Activated T-helper 1 cell treated with anti-CD3 and anti-CD28 coated beads, Interleukin-12 subunit alpha, Interleukin-12 subunit beta, Interleukin-2, Interleukin-4 antibody, amounts not matched to agents 30 ng/mL and 10 ng/mL and 1 ng/mL, durations not matched to agents 14 hours and 24 hours and 36 hours (primary cell): ENCODE data around the gene GABBR1. TPM values are rescaled to one million over a fixed set of nuclear protein-coding genes. Genes with fewer than 3 reads are reported as not detected.

Experiments used
- DNase-seq: peaks from one replicate; pipeline ENCODE4 v3.0.0; 2021; ENCODE audit warnings: low spot score
- H3K27ac Mint-ChIP-seq: one replicate; pipeline ENCODE4 v1.8.0; 2021; ENCODE audit warnings: mild to moderate bottlenecking, mixed read lengths
- H3K27me3 Mint-ChIP-seq: one replicate; pipeline ENCODE4 v1.8.0; 2022; ENCODE audit warnings: mild to moderate bottlenecking, moderate library complexity, mixed read lengths; ENCODE audit not compliant: insufficient read depth
- H3K36me3 Mint-ChIP-seq: one replicate; pipeline ENCODE4 v1.8.0; 2021; ENCODE audit warnings: low read depth, mixed read lengths
- H3K4me1 Mint-ChIP-seq: one replicate; pipeline ENCODE4 v1.8.0; 2021; ENCODE audit warnings: low read depth, mixed read lengths
- H3K4me3 Mint-ChIP-seq: one replicate; pipeline ENCODE4 v1.8.0; 2021; ENCODE audit warnings: mild to moderate bottlenecking, moderate library complexity, mixed read lengths
- H3K9me3 Mint-ChIP-seq: one replicate; pipeline ENCODE4 v1.8.0; 2021; ENCODE audit warnings: mixed read lengths
- intact Hi-C: fragments of 100-400 bp; cut with micrococcal nuclease; formaldehyde crosslinking; loops from one replicate; pipeline ENCODE4 v1.15.1; 2024
- total RNA-seq: library from RNA; stranded (reverse); gene quantifications from 2 replicates; pipeline ENCODE4 v1.2.3, GENCODE V29; 2022

GABBR1 gene
- total RNA-seq, 1 donor from 2014 or later = 22.6 TPM

GRCh38 chr6:29649701-29650673 is 17.0 kb upstream of the GABBR1 start:
- no peaks in the 10 kb centered on the region for H3K9me3 Mint-ChIP-seq
- peaks cover 20% of the 10 kb centered on the region for H3K4me1 Mint-ChIP-seq
- intact Hi-C loops = loop anchor here (1.0 to 2.0 kb wide), 8 partner anchors 9 to 634 kb away; partner anchors contain the start of gene POLR1H
- DNase-seq = peak; percentile 95
- H3K4me3 Mint-ChIP-seq = peak overlapping the region; percentile 89
- H3K27ac Mint-ChIP-seq = peak overlapping the region; percentile 98
- no peaks in the 10 kb centered on the region for H3K36me3 Mint-ChIP-seq
- H3K27me3 Mint-ChIP-seq = peaks cover 5% of the 10 kb centered on the region

- no peak overlapping the region for H3K27ac Mint-ChIP-seq
- no peaks in the 10 kb centered on the region for H3K9me3 Mint-ChIP-seq
- peaks cover 16% of the 10 kb centered on the region for H3K4me1 Mint-ChIP-seq
- H3K36me3 Mint-ChIP-seq = no peaks in the 10 kb centered on the region
- DNase-seq = no peak
- intact Hi-C loops = loop anchor here (2.0 kb wide), 1 partner anchor 49 kb away; no protein-coding TSS in a partner anchor
- H3K27me3 Mint-ChIP-seq = no peaks in the 10 kb centered on the region
- H3K4me3 Mint-ChIP-seq = no peak overlapping the region
Measured at GRCh38 chr6:29647927-29648642, 15.1 kb upstream of the GABBR1 start.

- intact Hi-C loops = loop anchor here (1.0 kb wide), 1 partner anchor 9 kb away; no protein-coding TSS in a partner anchor
- peaks cover 11% of the 10 kb centered on the region for H3K4me1 Mint-ChIP-seq
- H3K9me3 Mint-ChIP-seq = no peaks in the 10 kb centered on the region
- peak overlapping the region; percentile 80 for H3K27ac Mint-ChIP-seq
- H3K36me3 Mint-ChIP-seq = peaks cover 3% of the 10 kb centered on the region
- H3K27me3 Mint-ChIP-seq = peaks cover 3% of the 10 kb centered on the region
- peak overlapping the region; percentile 58 for H3K4me3 Mint-ChIP-seq
- no peak for DNase-seq
Measured at GRCh38 chr6:29641430-29642148, 8.6 kb upstream of the GABBR1 start.

- Mint-ChIP-seq H3K27ac (no peak overlapping the region), H3K4me1 (peaks cover 17% of the 10 kb centered on the region), H3K4me3 (no peak overlapping the region), H3K27me3 (peaks cover 9% of the 10 kb centered on the region), H3K36me3 (peaks cover 3% of the 10 kb centered on the region), H3K9me3 (no peaks in the 10 kb centered on the region)
- no peak for DNase-seq
- intact Hi-C loops = no loop called here
Measured at GRCh38 chr6:29637247-29637646, 4.3 kb upstream of the GABBR1 start.

- Mint-ChIP-seq H3K4me3 (peak overlapping the region; percentile 83), H3K9me3 (no peaks in the 10 kb centered on the region), H3K4me1 (peaks cover 39% of the 10 kb centered on the region), H3K36me3 (peaks cover 12% of the 10 kb centered on the region), H3K27me3 (peaks cover 30% of the 10 kb centered on the region), H3K27ac (peak overlapping the region; percentile 56)
- intact Hi-C loops = no loop called here
- DNase-seq = no peak
Measured at GRCh38 chr6:29633534-29633905, 537 bp upstream of the GABBR1 start.

- Mint-ChIP-seq H3K27me3 (peaks cover 30% of the 10 kb centered on the region), H3K4me1 (peaks cover 44% of the 10 kb centered on the region)
- intact Hi-C loops = loop anchor here (1.0 kb wide), 1 partner anchor 18 kb away; no protein-coding TSS in a partner anchor
Measured at GRCh38 chr6:29631860-29632731, 887 bp downstream of the GABBR1 start.

GRCh38 chr6:29631209-29631810 is 1.7 kb downstream of the GABBR1 start:
- Mint-ChIP-seq H3K4me3 (peak overlapping the region; percentile 91), H3K36me3 (peaks cover 10% of the 10 kb centered on the region), H3K27ac (no peak overlapping the region), H3K4me1 (peaks cover 44% of the 10 kb centered on the region), H3K27me3 (peaks cover 33% of the 10 kb centered on the region), H3K9me3 (no peaks in the 10 kb centered on the region)
- DNase-seq = no peak
- intact Hi-C loops = no loop called here

More at GRCh38 chr6:29631860-29632731, 887 bp downstream of the GABBR1 start:
- no peaks in the 10 kb centered on the region for H3K9me3 Mint-ChIP-seq
- H3K4me3 Mint-ChIP-seq = peak overlapping the region; percentile 91
- peak; percentile 55 for DNase-seq
- peaks cover 10% of the 10 kb centered on the region for H3K36me3 Mint-ChIP-seq
- H3K27ac Mint-ChIP-seq = peak overlapping the region; percentile 84

- Mint-ChIP-seq H3K27me3 (peaks cover 29% of the 10 kb centered on the region), H3K27ac (no peak overlapping the region), H3K4me3 (peak overlapping the region; percentile 91), H3K9me3 (no peaks in the 10 kb centered on the region), H3K36me3 (peaks cover 10% of the 10 kb centered on the region), H3K4me1 (peaks cover 44% of the 10 kb centered on the region)
- DNase-seq = no peak
- intact Hi-C loops = no loop called here
Measured at GRCh38 chr6:29630315-29630714, 2.7 kb downstream of the GABBR1 start.

GRCh38 chr6:29629571-29629970 is 3.4 kb downstream of the GABBR1 start:
- Mint-ChIP-seq H3K27ac (no peak overlapping the region), H3K4me3 (peak overlapping the region; percentile 90), H3K4me1 (peaks cover 44% of the 10 kb centered on the region), H3K27me3 (peaks cover 29% of the 10 kb centered on the region), H3K9me3 (no peaks in the 10 kb centered on the region), H3K36me3 (peaks cover 10% of the 10 kb centered on the region)
- intact Hi-C loops = no loop called here
- no peak for DNase-seq

GRCh38 chr6:29628419-29629281 is 4.3 kb downstream of the GABBR1 start:
- peaks cover 43% of the 10 kb centered on the region for H3K4me1 Mint-ChIP-seq
- H3K36me3 Mint-ChIP-seq = peaks cover 10% of the 10 kb centered on the region
- intact Hi-C loops = no loop called here
- H3K27ac Mint-ChIP-seq = peak overlapping the region; percentile 70
- peak overlapping the region; percentile 90 for H3K4me3 Mint-ChIP-seq
- peak; percentile 25 for DNase-seq
- peaks cover 29% of the 10 kb centered on the region for H3K27me3 Mint-ChIP-seq
- no peaks in the 10 kb centered on the region for H3K9me3 Mint-ChIP-seq
